CD4-positive, alpha-beta T cell treated with Interleukin-4 for 4 hours (primary cell): Measurements from ENCODE around the gene CDC42SE1.
A peak's percentile ranks its signal among the peaks of the same experiment; 100 is the strongest.

Source experiments
- DNase-seq: peaks from one replicate; pipeline ENCODE4 v3.0.0-alpha.2; 2020

CDC42SE1 gene

GRCh38 chr1:151051356-151052009, 7.9 kb downstream of the CDC42SE1 start:
- DNase-seq: no peak

GRCh38 chr1:151050051-151050688, 9.3 kb downstream of the CDC42SE1 start:
- no peak for DNase-seq

- DNase-seq: no peak
These were observed 10.0 kb downstream of the CDC42SE1 start for GRCh38 chr1:151049458-151049857.

- no peak for DNase-seq
These were observed 10.8 kb downstream of the CDC42SE1 start for GRCh38 chr1:151048645-151049032.

- DNase-seq: peak; percentile 63
These were observed 11.3 kb downstream of the CDC42SE1 start for GRCh38 chr1:151047925-151048644.

- peak; percentile 58 for DNase-seq
These were observed 11.9 kb downstream of the CDC42SE1 start, which contains the start of gene C1orf56 for GRCh38 chr1:151047591-151047924. Gene C1orf56, plus strand, starts transcription at chr1:151047751. Its CDS starts 97 bp downstream, at chr1:151047848.

- DNase-seq: no peak
These were observed 16.3 kb downstream of the CDC42SE1 start for GRCh38 chr1:151043163-151043562.

- no peak for DNase-seq
These were observed 19.9 kb downstream of the CDC42SE1 start for GRCh38 chr1:151039521-151039920.

- DNase-seq: no peak
These were observed 22.4 kb downstream of the CDC42SE1 start for GRCh38 chr1:151037032-151037431.

- no peak for DNase-seq
These were observed 23.1 kb downstream of the CDC42SE1 start, which contains the start of gene BNIPL for GRCh38 chr1:151036356-151036755. Gene BNIPL, plus strand, starts transcription at chr1:151036586. Its CDS starts 140 bp downstream, at chr1:151036726.

- no peak for DNase-seq
These were observed 24.3 kb downstream of the CDC42SE1 start for GRCh38 chr1:151035167-151035566.

- no peak for DNase-seq
These were observed 27.3 kb downstream of the CDC42SE1 start for GRCh38 chr1:151032164-151032563.

- no peak for DNase-seq
These were observed 33.0 kb downstream of the CDC42SE1 start for GRCh38 chr1:151026460-151026859.

GRCh38 chr1:151024540-151025146, 34.8 kb downstream of the CDC42SE1 start:
- peak; percentile 86 for DNase-seq

- DNase-seq: no peak
These were observed 45.9 kb downstream of the CDC42SE1 start for GRCh38 chr1:151013518-151013917.

GRCh38 chr1:151012684-151013471, 46.5 kb downstream of the CDC42SE1 start:
- no peak for DNase-seq

GRCh38 chr1:151011154-151011850, 48.1 kb downstream of the CDC42SE1 start:
- no peak for DNase-seq

- DNase-seq: no peak
These were observed 49.1 kb downstream of the CDC42SE1 start for GRCh38 chr1:151010346-151010726.

GRCh38 chr1:151009674-151010345, 49.6 kb downstream of the CDC42SE1 start:
- no peak for DNase-seq

GRCh38 chr1:151009206-151009587, 50.2 kb downstream of the CDC42SE1 start:
- DNase-seq: no peak
